ENCODE measurements around the gene PIBF1.

PIBF1 gene

DNA sequence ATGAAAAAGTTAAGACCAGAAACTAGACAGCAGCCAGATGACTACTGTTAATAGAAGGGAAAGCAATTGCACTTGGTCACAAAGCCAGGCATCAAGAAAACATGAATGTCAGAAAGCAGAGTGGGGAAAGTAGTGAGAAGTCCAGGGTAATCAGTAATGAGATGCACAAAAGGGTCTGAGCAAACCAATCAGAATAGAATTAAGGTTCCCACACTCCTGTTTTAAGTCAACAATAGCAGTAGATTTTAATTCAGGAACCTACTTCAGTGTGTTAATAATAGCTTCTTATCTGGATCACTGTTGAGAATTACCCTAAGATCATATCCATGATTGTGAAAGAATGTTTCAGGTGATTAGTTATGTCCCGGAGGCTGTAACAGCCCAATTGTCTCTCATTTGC is 204.3 kb downstream of the PIBF1 start:
- H3K4me3 ChIP-seq (ENCODE audit: low read depth, low read length): no peak overlapping the region
- no peak for DNase-seq (ENCODE audit: low read depth)
- in situ Hi-C loops (cut with HindIII; ENCODE audit: low sequenced_read_pairs): no loop called here
- TF ChIP-seq, protein P1, sequence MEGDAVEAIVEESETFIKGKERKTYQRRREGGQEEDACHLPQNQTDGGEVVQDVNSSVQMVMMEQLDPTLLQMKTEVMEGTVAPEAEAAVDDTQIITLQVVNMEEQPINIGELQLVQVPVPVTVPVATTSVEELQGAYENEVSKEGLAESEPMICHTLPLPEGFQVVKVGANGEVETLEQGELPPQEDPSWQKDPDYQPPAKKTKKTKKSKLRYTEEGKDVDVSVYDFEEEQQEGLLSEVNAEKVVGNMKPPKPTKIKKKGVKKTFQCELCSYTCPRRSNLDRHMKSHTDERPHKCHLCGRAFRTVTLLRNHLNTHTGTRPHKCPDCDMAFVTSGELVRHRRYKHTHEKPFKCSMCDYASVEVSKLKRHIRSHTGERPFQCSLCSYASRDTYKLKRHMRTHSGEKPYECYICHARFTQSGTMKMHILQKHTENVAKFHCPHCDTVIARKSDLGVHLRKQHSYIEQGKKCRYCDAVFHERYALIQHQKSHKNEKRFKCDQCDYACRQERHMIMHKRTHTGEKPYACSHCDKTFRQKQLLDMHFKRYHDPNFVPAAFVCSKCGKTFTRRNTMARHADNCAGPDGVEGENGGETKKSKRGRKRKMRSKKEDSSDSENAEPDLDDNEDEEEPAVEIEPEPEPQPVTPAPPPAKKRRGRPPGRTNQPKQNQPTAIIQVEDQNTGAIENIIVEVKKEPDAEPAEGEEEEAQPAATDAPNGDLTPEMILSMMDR (IDR thresholded peaks at IDR 0.05; ENCODE audit: low read depth, low read length, missing control alignments): no peak

DNA sequence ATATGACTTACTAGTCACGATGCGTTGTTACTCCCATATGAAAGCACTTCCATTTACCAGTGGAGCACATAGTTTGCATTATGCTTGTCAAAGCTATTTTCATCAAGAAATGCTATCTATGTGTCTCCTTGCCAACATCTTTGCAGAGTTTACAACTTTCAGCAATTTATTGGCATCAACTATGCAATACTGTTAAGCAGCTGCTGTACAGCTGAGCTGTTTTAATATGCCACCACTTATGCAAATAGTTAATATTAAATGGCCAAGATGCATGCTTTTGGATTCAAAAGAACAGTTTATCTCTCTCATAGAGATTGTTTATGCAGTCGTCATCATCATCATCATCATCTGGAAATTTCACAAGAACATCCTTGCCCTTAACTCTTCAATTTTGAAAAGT is 209.0 kb downstream of the PIBF1 start:
- DNase-seq (ENCODE audit: low read depth): no peak
- TF ChIP-seq, protein P1 (IDR thresholded peaks at IDR 0.05; ENCODE audit: low read depth, low read length, missing control alignments): no peak
- in situ Hi-C loops (cut with HindIII; ENCODE audit: low sequenced_read_pairs): no loop called here
- H3K4me3 ChIP-seq (ENCODE audit: low read depth, low read length): no peak overlapping the region

DNA sequence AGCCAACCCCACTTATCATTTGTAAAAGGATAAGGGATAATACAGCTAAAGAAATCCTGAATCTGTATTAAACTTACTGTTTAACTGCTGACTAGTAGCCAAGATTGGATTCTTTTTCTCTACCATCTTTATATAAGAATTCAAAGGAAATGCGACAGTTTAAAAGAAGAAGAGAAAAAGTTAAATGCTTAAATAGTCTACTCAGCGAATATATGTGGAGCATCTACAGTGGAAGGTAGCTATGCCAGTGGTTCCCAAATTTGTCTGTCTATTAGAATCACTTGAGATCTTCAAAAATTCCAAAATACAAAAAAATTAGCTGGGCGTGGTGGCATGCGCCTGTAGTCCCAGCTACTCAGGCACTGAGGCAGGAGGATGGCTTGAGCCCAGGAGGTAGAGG is 216.1 kb downstream of the PIBF1 start:
- in situ Hi-C loops (cut with HindIII; ENCODE audit: low sequenced_read_pairs): no loop called here

DNA sequence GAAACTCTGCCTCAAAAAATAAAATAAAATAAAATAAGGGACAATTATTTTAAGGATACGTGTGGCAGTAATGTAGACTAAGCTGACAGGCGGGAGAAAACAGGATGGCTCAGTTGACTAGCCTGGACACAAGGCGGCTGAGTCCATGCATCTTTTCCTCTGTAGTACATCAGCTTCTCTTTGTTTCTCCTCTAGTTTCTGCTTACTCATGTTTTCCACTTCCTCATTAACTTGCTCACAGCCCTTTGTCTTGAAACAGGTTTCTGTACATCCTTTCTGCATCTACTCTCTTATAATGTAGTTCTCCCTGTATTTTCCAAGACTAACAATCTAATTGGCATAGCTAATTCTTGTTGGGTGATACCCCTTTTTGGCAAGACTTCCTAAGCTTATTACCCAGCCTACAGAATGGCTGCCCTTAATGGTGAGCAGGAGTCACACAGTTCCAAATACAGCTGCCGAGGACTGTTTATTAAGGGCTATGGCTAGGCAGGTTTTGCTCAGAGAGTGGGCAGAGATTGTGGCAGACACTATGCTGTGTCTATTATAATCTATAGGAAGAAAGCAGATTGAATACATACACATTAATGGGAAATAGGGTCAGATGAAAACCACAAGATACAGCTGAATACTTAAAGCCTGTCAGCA is 218.2 kb downstream of the PIBF1 start:
- TF ChIP-seq, protein P1 (IDR thresholded peaks at IDR 0.05; ENCODE audit: low read depth, low read length, missing control alignments): no peak
- no peak overlapping the region for H3K4me3 ChIP-seq (ENCODE audit: low read depth, low read length)
- DNase-seq (ENCODE audit: low read depth): no peak
- in situ Hi-C loops (cut with HindIII; ENCODE audit: low sequenced_read_pairs): no loop called here

More for the DNA sequence above, 216.1 kb downstream of the PIBF1 start:
- TF ChIP-seq, protein P1 (IDR thresholded peaks at IDR 0.05; ENCODE audit: low read depth, low read length, missing control alignments): no peak
- no peak overlapping the region for H3K4me3 ChIP-seq (ENCODE audit: low read depth, low read length)
- DNase-seq (ENCODE audit: low read depth): no peak

DNA sequence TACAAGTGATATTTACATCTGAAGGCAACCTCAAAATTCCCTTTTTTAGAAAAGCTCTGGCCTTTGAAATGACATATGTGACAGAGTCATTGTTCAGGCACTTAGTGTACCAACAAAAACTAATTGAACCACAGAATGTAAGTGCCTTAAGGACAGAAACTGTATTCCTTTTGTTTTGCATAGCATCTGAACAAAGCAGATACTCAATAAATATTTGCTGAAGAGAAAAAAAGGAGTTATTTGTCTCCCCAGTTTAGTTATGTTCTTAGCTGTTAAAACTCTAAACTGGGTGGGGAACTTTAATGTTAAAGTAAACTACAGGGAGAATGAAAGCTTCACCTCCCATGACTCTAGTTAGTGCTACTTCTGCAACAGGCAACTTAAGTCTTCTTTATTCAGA is 220.0 kb downstream of the PIBF1 start:
- TF ChIP-seq, protein P1 (IDR thresholded peaks at IDR 0.05; ENCODE audit: low read depth, low read length, missing control alignments): no peak
- no peak for DNase-seq (ENCODE audit: low read depth)
- no peak overlapping the region for H3K4me3 ChIP-seq (ENCODE audit: low read depth, low read length)
- in situ Hi-C loops (cut with HindIII; ENCODE audit: low sequenced_read_pairs): no loop called here

DNA sequence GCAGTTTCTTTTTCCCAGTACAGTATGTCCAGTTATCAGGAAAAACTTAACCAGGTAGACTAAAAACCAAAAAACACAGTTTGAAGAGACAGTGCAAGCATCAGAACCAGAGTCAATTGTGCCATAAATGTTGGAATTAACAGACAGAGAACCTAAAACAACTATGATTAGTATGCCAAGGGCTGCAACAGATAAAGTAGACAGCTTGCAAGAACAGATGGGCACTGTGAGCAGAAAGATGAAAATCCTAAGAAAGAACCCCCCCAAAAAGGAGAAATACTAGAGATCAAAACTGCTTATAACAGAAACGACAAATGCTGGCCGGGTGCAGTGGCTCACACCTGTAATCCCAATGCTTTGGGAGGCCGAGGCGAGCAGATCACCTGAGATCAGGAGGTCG is 229.8 kb downstream of the PIBF1 start:
- no peak for DNase-seq (ENCODE audit: low read depth)
- in situ Hi-C loops (cut with HindIII; ENCODE audit: low sequenced_read_pairs): no loop called here
- TF ChIP-seq, protein P1 (IDR thresholded peaks at IDR 0.05; ENCODE audit: low read depth, low read length, missing control alignments): no peak
- H3K4me3 ChIP-seq (ENCODE audit: low read depth, low read length): no peak overlapping the region
